ENCODE data around the gene GNAO1.

DNA sequence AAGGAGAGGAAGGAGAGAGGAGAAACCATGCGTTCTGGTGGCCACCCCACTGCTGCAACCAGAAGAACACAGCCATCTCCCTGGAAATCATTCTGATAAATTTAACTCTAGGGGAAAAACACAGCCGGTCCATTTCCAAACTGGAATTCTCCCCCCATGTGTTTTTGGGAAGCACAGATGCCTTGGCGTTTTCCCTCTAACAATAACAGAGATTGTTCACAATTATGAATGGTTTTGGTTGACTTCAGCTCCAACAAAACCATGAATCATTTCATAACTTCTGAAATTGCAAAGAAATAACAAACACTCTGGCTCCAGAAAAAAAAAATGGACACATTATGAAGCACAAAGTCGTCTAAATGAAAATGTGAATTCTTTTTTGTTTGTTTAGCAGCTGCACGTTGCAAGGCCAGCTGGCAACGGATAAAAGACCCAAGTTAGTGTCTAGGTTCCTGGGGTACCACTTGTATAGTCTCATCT is 46.2 kb downstream of the GNAO1 start:
- TF ChIP-seq, protein P1, sequence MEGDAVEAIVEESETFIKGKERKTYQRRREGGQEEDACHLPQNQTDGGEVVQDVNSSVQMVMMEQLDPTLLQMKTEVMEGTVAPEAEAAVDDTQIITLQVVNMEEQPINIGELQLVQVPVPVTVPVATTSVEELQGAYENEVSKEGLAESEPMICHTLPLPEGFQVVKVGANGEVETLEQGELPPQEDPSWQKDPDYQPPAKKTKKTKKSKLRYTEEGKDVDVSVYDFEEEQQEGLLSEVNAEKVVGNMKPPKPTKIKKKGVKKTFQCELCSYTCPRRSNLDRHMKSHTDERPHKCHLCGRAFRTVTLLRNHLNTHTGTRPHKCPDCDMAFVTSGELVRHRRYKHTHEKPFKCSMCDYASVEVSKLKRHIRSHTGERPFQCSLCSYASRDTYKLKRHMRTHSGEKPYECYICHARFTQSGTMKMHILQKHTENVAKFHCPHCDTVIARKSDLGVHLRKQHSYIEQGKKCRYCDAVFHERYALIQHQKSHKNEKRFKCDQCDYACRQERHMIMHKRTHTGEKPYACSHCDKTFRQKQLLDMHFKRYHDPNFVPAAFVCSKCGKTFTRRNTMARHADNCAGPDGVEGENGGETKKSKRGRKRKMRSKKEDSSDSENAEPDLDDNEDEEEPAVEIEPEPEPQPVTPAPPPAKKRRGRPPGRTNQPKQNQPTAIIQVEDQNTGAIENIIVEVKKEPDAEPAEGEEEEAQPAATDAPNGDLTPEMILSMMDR (conservative IDR thresholded peaks at IDR 0.05), result no peak
- no peak for TF ChIP-seq ZFX (IDR thresholded peaks at IDR 0.05)
